HG03571 (cell line): ENCODE data around the gene NPC1.
A peak's percentile ranks its signal among the peaks of the same experiment; 100 is the strongest.

Source experiments
- ATAC-seq: cut with Tn5 transposase; IDR thresholded peaks from one replicate; pipeline ENCODE4 v1.9.1; 2021; ENCODE audit not compliant: unreplicated experiment

The NPC1 gene

GRCh38 chr18:23550898-23551297 lies 35.4 kb downstream of the NPC1 start:
- ATAC-seq, result no peak

DNA sequence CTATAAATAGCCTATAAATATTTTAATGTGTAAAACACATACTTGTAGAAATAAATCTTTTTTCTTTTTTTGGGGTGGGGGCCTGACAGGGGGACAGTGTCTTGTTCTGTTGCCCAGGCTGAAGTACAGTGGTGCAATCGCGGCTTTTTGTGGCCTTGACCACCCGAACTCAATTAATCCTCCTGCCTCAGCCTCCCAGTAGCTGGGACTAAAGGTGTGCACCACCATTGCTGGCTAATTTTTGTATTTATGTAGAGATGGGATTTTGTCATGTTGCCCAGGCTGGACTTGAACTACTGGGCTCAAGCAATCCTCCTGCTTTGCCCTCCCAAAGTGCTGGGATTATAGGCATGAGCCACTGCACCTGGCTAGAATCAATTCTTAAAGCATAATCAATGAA lies 37.6 kb downstream of the NPC1 start:
- ATAC-seq, result no peak

DNA sequence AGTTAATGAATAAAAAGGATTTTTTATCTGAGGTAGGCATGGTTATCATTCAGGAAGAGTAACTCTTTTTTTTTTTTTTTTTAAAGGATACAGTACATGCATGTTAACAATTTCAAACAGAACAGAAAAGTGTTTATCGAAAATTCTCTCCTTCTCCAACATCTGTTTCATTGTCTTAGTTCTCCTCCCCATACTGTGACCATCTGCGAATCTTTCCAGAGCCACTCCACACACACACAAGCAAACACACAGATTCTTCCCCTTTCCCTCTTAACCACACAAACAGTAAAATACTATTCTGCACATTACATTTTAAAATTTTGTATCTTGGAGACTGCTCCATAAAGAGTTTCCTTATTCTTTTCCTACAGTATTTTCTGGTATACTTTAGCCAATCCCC lies 38.0 kb downstream of the NPC1 start:
- no peak for ATAC-seq

DNA sequence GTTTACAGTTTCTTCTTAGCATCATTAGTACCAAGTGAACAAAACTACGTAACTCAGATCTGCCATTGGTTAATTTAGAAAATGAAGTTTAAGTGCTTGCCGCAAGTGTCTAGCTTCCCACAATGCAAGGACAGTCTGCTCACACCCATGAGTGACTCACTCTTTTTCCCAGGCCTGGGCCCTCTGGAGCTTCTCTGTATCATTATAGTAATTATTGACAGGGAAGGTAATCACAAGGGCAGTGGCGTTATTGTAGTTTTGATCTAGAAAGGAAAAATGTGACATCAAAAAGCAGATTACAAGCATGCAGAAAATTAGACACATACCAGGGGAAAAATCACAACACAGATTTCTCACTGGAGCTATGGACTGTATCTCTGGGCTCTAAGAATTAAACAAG lies 38.5 kb downstream of the NPC1 start:
- ATAC-seq, result no peak

- ATAC-seq, result no peak
Measured at GRCh38 chr18:23547306-23547705, 39.0 kb downstream of the NPC1 start.

- ATAC-seq, result no peak
Measured at GRCh38 chr18:23545247-23545789, 41.0 kb downstream of the NPC1 start.

DNA sequence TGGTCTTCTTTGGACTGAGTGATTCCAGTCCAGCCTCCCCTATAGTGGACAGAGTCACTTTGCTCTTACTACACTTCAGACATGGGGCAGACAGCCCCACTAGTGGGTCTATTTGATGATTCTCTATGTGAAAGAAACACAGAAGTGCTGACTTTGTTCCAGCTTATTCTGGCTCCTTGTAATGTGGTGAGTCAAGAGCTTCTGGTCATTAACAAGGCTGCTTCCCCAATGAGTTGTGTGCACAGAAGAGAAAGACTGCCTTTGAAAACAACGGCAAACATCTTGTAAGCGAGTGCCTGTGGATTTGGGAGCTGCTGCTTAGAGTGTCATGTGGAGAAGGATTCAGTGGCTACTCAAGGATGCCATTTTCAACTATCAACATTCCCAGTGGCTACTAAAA lies 43.8 kb downstream of the NPC1 start:
- no peak for ATAC-seq

DNA sequence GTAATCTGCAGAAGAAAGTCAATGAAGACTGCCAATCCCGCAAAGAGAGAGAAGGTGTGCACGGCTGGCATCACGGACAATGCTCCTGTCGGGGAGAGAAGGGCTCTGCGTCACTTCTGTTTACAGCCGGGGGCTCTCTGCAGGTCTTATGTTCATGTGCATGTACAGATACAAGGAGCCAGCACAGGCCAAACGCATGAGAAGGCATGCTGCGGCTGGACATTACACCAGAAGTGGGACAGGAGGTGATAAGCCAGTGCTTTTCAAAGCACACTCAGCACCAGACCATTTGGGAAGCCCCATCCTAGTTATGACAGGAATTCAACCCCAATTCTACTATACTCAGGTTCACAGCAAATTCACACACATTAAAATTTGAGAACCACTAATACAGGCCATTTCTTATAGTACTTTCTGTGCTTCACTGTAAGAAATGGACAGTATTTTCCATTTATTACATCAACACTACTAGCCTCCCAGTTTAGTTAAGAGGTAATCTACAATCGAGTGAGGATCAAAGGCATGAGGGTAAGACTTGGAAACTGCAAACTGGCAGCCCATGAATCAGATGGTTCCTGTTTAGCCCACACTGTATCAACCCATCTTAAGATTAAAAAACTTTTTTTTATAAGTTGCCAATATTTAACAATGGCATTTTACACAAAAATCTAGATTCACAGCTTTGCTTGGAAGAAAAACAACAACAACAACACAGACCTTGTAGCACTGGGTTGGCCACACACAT lies 44.8 kb downstream of the NPC1 start:
- ATAC-seq, result no peak

DNA sequence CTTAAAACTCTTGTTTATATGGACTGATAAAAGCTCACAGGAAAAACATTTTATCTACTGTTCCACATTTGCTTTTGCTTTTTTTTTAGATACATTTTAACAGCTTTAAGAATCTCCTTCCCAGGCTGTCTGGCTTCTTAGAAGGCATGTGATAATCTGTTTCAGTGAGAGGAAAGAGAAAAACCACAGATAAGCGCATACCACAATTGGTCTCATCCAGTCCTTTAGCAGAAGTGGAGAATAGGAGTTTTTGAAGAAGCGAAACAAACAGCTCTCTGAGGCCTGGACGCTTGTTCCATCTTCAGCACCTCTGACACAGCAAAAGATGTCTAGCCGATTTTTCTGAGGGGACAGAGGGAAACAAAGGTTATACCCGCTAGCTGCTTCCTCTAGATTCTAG lies 45.4 kb downstream of the NPC1 start:
- ATAC-seq, result peak; percentile 62

DNA sequence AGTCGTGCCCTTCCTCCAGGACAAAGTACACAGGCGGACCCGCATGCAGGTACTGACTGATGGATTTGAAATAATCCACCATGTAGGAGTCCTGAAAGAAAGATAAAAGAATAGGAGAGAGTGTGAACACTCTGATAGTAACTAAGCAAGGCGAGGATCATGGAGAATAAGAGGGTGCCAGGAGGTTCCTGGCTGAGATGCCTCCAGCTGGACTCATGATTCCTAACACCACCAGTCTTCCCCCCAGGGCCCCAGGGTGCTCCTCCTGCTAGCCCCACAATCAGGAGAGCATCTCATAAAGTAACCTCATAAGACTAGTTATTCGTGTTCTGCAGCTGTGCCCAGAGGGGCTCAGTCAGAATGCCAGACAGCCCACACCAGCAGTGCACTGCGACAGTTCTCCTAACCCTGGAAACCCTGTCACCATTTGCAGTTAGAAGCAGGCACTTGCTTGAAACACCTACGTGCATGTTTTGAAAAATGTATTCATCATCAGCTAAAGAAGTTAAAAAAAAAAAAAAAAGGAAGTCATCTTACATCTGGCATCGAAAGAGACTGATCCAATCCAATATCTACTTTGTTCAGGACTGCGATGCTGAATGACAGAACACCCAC lies 46.3 kb downstream of the NPC1 start:
- ATAC-seq, result no peak

DNA sequence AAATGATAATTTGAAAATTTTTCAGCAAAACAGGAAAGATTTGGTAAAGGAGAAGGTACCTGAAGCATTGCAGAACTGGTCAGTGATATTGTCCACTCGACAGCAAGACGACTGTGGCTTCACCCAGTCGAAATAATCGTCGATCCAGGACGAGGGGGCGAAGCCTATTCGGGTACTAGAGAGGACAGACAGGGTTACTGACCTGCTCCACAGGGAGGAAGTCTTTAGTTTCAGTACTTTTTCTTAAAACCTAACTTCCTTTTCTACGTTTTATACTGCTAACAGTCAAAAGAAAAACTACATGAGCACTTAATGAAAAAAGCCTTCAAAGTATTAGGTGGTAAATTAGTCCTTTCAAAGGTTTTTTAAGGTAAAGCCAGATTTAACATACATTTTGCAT lies 47.0 kb downstream of the NPC1 start:
- ATAC-seq, result no peak

GRCh38 chr18:23538870-23539269 lies 47.4 kb downstream of the NPC1 start:
- no peak for ATAC-seq

- ATAC-seq, result no peak
Measured at GRCh38 chr18:23538001-23538400, 48.3 kb downstream of the NPC1 start.

- no peak for ATAC-seq
Measured at GRCh38 chr18:23537274-23537673, 49.0 kb downstream of the NPC1 start.

GRCh38 chr18:23536204-23536603 lies 50.1 kb downstream of the NPC1 start:
- no peak for ATAC-seq

DNA sequence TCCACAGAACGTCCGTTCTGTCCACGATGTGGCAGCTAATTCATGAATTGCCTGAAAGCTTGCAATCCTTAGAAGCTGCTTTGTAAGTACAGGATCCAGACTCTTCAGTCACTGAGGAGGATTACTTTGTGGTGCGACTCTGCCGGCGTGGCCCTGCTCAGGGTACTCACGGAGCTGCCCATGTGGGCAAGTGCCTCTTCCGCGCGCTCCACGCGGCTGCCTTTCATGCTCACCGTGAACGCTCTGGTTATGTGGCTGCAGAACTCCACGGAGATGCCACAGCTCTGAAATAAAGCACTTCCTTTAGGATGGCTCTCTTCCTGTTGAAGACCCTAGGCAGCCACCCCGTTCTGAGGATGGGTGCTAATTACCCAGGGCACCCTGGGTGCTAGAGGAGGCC lies 52.0 kb downstream of the NPC1 start:
- ATAC-seq, result no peak

GRCh38 chr18:23532848-23533247 lies 53.5 kb downstream of the NPC1 start:
- ATAC-seq, result no peak

GRCh38 chr18:23531912-23532311 lies 54.4 kb downstream of the NPC1 start:
- no peak for ATAC-seq

- ATAC-seq, result no peak
Measured at GRCh38 chr18:23530195-23530594, 56.1 kb downstream of the NPC1 start.

- ATAC-seq, result no peak
Measured at GRCh38 chr18:23529604-23530003, 56.7 kb downstream of the NPC1 start.

GRCh38 chr18:23528580-23529472 lies 57.5 kb downstream of the NPC1 start:
- no peak for ATAC-seq
